Measurements from ENCODE around the gene RAB23. TPM values are rescaled to one million over a fixed set of nuclear protein-coding genes. Genes with fewer than 3 reads are reported as not detected.

RAB23 gene
- total RNA-seq, 1 donor from 2014 or later = 35.2 TPM

DNA sequence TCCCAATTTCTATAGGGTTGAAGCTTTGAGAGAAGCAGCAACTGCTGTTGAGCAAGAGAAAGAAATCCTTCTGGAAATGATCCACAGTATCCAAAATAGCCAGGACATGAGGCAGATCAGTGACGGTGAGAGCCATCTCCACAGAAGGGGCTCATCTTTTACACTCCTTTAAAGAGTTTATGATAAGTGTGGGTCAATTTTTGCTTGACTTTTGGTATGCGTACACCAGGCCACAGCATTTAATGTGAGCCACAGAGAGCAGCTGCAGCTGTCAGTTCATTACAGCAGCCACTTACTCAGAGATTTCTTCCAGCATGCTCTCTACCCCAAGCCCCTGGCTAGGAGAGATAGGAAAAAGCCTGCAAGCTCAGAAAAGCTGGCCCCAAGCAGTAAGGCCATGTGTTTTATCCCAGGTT lies 40.1 kb downstream of the RAB23 start:
- Mint-ChIP-seq H3K4me3 (ENCODE audit: unreplicated experiment) (no peak overlapping the region), H3K27ac (ENCODE audit: unreplicated experiment) (peak overlapping the region; percentile 38), H3K4me1 (ENCODE audit: unreplicated experiment) (peaks cover 25% of the 10 kb centered on the region), H3K9me3 (ENCODE audit: unreplicated experiment) (no peaks in the 10 kb centered on the region), H3K27me3 (ENCODE audit: unreplicated experiment) (no peaks in the 10 kb centered on the region), H3K36me3 (ENCODE audit: unreplicated experiment) (peaks cover 46% of the 10 kb centered on the region)
- DNase-seq (ENCODE audit: extremely low spot score, unreplicated experiment) = no peak
- TF ChIP-seq, protein P1, sequence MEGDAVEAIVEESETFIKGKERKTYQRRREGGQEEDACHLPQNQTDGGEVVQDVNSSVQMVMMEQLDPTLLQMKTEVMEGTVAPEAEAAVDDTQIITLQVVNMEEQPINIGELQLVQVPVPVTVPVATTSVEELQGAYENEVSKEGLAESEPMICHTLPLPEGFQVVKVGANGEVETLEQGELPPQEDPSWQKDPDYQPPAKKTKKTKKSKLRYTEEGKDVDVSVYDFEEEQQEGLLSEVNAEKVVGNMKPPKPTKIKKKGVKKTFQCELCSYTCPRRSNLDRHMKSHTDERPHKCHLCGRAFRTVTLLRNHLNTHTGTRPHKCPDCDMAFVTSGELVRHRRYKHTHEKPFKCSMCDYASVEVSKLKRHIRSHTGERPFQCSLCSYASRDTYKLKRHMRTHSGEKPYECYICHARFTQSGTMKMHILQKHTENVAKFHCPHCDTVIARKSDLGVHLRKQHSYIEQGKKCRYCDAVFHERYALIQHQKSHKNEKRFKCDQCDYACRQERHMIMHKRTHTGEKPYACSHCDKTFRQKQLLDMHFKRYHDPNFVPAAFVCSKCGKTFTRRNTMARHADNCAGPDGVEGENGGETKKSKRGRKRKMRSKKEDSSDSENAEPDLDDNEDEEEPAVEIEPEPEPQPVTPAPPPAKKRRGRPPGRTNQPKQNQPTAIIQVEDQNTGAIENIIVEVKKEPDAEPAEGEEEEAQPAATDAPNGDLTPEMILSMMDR (IDR thresholded peaks at IDR 0.05) = no peak

DNA sequence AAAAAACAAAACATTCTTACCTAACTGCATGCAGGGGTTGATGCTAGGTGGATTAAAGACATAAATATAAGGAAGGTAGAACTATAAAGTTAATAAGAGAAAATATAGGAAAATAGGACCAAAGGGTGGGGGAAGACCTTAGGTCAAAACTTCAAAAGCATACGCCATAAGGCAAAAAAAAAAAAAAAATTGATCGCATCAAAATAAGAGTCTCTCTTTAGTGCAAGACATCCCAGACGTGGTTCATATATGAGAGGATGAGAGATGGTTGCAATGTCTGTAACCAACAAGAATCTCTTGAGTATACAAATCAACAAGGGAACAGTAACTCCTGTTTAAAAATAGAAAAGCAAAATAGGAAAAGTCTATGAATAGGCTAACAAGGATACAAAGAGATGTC lies 41.5 kb downstream of the RAB23 start:
- peaks cover 38% of the 10 kb centered on the region for H3K4me1 Mint-ChIP-seq (ENCODE audit: unreplicated experiment)
- no peaks in the 10 kb centered on the region for H3K27me3 Mint-ChIP-seq (ENCODE audit: unreplicated experiment)
- no peak for DNase-seq (ENCODE audit: extremely low spot score, unreplicated experiment)
- TF ChIP-seq, protein P1 (IDR thresholded peaks at IDR 0.05) = no peak
- H3K9me3 Mint-ChIP-seq (ENCODE audit: unreplicated experiment) = no peaks in the 10 kb centered on the region
- H3K27ac Mint-ChIP-seq (ENCODE audit: unreplicated experiment) = peak overlapping the region; percentile 28
- peaks cover 38% of the 10 kb centered on the region for H3K36me3 Mint-ChIP-seq (ENCODE audit: unreplicated experiment)
- no peak overlapping the region for H3K4me3 Mint-ChIP-seq (ENCODE audit: unreplicated experiment)

DNA sequence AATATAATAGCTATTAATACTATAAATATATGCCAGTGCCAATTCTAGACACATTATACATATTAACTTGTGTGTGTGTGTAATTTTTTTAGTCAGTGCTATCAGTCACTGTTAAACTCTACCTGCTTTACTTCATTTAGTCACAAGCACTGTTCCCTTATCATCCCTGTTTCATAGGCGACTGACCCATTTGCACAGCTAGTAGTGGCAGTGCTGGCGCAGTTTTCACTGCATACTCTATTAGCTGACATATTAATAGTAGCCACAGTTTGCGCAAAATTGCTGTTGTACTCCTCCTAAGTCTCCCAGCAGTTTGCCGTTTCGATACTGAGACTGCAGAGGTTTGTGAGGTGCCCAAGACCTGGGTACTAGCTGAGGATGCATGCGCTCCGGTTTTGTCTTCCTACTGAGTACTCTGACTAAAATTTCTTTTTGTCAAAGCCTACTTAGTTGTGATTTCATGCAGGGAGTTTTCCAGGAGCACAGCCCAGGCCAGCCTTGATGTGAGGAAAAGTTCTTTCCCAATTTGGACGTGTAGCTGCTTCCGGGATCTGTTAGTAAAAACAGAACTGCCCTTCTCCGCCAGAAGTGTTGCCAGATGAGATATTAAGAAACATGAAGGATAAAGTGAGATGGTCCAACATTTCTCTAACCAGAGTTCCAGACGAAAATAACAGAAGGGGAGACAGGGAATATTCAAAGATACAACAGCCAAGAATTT lies 44.4 kb downstream of the RAB23 start:
- Mint-ChIP-seq H3K27ac (ENCODE audit: unreplicated experiment) (peak overlapping the region; percentile 78), H3K9me3 (ENCODE audit: unreplicated experiment) (no peaks in the 10 kb centered on the region), H3K27me3 (ENCODE audit: unreplicated experiment) (no peaks in the 10 kb centered on the region), H3K4me3 (ENCODE audit: unreplicated experiment) (no peak overlapping the region), H3K36me3 (ENCODE audit: unreplicated experiment) (peaks cover 20% of the 10 kb centered on the region), H3K4me1 (ENCODE audit: unreplicated experiment) (peaks cover 59% of the 10 kb centered on the region)
- TF ChIP-seq, protein P1 (IDR thresholded peaks at IDR 0.05) = no peak
- no peak for DNase-seq (ENCODE audit: extremely low spot score, unreplicated experiment)

DNA sequence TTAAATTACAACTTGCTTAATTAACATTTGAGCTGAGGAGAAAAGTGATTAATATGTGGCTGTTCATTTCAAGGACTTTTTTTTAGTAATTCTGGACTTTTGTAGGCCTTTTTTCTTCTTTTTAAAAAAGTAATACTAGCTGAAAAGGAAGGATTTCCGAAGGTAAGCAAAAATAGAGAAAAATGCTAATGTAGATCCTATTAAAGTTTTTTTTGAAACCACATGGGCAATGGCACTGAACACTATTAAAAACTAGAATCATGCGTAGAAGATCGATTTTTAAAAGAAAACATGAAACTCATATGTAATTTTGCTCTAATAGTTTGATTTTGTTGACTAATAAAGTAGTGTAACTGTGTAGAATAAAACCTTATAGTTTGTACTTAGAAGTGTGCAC lies 47.6 kb downstream of the RAB23 start:
- Mint-ChIP-seq H3K27me3 (ENCODE audit: unreplicated experiment) (no peaks in the 10 kb centered on the region), H3K27ac (ENCODE audit: unreplicated experiment) (peak overlapping the region; percentile 95), H3K4me1 (ENCODE audit: unreplicated experiment) (peaks cover 61% of the 10 kb centered on the region), H3K4me3 (ENCODE audit: unreplicated experiment) (peak overlapping the region; percentile 95), H3K9me3 (ENCODE audit: unreplicated experiment) (no peaks in the 10 kb centered on the region), H3K36me3 (ENCODE audit: unreplicated experiment) (peaks cover 4% of the 10 kb centered on the region)
- TF ChIP-seq, protein P1 (IDR thresholded peaks at IDR 0.05) = no peak
- DNase-seq (ENCODE audit: extremely low spot score, unreplicated experiment) = no peak

DNA sequence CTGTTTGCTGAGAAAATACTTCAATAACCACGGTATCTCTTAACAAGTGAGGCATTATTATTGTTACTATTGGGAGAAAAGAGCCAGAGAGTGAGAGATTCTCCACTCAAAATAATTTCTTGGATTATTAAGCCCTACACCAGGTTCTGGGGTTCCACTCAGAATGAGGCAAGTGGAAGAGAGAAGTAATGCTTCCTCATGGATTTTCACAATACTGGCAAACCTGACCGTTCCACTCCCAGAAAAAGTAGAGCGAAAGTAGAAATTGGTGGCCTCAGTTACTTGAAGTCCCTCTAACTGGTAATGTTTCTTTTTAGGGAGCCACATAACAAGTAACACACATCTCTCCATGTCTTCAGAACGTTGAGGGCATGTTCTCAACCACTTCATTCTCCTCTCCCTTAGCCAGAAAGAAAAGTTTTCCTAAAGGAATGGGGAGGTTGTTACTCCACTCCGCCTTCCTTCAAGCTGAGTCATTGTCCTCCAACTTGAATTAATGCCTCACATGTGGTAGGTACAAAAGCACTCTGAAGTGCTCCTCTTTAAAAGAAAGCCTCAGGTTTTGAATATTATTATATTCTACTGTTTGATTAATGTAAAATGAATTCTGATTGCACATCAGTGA lies 48.1 kb downstream of the RAB23 start:
- H3K36me3 Mint-ChIP-seq (ENCODE audit: unreplicated experiment) = peaks cover 4% of the 10 kb centered on the region
- no peaks in the 10 kb centered on the region for H3K9me3 Mint-ChIP-seq (ENCODE audit: unreplicated experiment)
- H3K4me3 Mint-ChIP-seq (ENCODE audit: unreplicated experiment) = peak overlapping the region; percentile 95
- H3K27me3 Mint-ChIP-seq (ENCODE audit: unreplicated experiment) = no peaks in the 10 kb centered on the region
- peak overlapping the region; percentile 95 for H3K27ac Mint-ChIP-seq (ENCODE audit: unreplicated experiment)
- peaks cover 56% of the 10 kb centered on the region for H3K4me1 Mint-ChIP-seq (ENCODE audit: unreplicated experiment)
- DNase-seq (ENCODE audit: extremely low spot score, unreplicated experiment) = no peak
- TF ChIP-seq, protein P1 (IDR thresholded peaks at IDR 0.05) = no peak
